Esophagus muscularis mucosa (tissue), 3 donors: Measurements from ENCODE around the gene NEUROD4.

Experiments used
- POLR2A ChIP-seq: fragments of 450-650 bp; IDR thresholded peaks from one replicate; pipeline ENCODE4 v1.6.1; 2017; ENCODE audit warnings: antibody characterized with exemption, moderate library complexity, mild to moderate bottlenecking, low read depth
- TF ChIP-seq, protein P1 (sequence below), 3 experiments: fragments of 200-600 bp in 2 of 3; fragments of 450-650 bp in 1 of 3; sonication (generic) in 2 of 3; IDR thresholded peaks; one replicate each; pipeline ENCODE4 v1.5.1; 2017 to 2019; ENCODE audit warnings: antibody characterized with exemption in 3 of 3, mild to moderate bottlenecking in 2 of 3, moderate library complexity in 1 of 3

DNA sequence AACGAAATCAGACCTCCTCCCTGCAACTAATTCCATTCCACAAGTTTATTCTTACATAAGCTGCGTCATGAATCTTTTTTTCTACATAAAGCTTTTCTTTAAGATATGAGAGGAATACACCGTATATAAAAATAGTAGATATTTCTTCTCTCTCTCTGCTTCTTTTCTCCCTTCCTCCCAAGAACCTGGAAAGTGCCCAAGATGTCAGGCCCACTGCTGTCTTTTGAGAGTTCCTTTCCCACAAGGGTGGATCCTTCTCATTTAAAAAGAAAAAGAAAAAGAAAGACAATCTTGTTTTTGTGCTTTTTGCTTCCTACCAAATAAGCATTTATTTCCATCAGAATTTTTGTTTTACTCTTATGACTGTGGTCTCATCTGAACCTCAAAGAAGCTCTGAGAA, 46.2 kb upstream of the NEUROD4 start:
- TF ChIP-seq, protein P1, sequence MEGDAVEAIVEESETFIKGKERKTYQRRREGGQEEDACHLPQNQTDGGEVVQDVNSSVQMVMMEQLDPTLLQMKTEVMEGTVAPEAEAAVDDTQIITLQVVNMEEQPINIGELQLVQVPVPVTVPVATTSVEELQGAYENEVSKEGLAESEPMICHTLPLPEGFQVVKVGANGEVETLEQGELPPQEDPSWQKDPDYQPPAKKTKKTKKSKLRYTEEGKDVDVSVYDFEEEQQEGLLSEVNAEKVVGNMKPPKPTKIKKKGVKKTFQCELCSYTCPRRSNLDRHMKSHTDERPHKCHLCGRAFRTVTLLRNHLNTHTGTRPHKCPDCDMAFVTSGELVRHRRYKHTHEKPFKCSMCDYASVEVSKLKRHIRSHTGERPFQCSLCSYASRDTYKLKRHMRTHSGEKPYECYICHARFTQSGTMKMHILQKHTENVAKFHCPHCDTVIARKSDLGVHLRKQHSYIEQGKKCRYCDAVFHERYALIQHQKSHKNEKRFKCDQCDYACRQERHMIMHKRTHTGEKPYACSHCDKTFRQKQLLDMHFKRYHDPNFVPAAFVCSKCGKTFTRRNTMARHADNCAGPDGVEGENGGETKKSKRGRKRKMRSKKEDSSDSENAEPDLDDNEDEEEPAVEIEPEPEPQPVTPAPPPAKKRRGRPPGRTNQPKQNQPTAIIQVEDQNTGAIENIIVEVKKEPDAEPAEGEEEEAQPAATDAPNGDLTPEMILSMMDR (IDR thresholded peaks at IDR 0.05): no peak
- TF ChIP-seq POLR2A: no peak
